ENCODE measurements around the gene ABHD17A.

- TF ChIP-seq CTCF (IDR thresholded peaks at IDR 0.05), result no peak
- TF ChIP-seq EZH2 (IDR thresholded peaks at IDR 0.05), result no peak
- TF ChIP-seq EZH2phosphoT487 (IDR thresholded peaks at IDR 0.05), result no peak
These were observed 18.0 kb downstream of the ABHD17A start for GRCh38 chr19:1867349-1867724.

Data from neural progenitor cell (in vitro differentiated cells).